ENCODE results near the gene METTL14. TPM values are rescaled to one million over a fixed set of nuclear protein-coding genes. Genes with fewer than 3 reads are reported as not detected.

Gene METTL14
- total RNA-seq, 1 donor from 2014 or later = 32.9 TPM

DNA sequence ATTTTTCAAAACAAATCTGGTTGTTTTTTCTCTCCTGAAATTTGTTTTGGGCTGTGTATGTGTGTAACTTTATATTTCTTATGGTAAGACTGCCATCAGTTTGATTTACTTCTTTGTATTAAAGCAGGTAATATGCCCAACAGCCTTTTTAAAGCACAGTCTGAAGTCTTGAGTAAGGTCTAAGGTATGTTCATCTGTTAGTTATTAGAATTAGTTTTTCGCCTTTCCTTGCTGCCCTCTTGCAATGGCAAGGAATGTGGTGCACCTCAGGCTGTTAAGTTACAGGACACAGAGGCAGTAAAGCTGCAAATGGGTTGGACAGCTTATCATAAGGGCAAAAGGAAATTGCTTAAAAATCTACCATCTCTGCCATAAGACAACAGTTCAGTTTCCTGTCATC, 71.8 kb downstream of the METTL14 start:
- DNase-seq (ENCODE audit: low read depth) = no peak
- FAIRE-seq = no peak
- Histone ChIP-seq H3K4me3 (ENCODE audit: low read depth, low read length) (no peak overlapping the region), H3K36me3 (ENCODE audit: control insufficient read depth, insufficient read depth, low read length) (no peaks in the 10 kb centered on the region), H3K27me3 (ENCODE audit: control insufficient read depth, insufficient read depth, low read length) (no peaks in the 10 kb centered on the region)
- TF ChIP-seq CTCF (IDR thresholded peaks at IDR 0.05; ENCODE audit: insufficient read depth, low read length, severe bottlenecking) = no peak

DNA sequence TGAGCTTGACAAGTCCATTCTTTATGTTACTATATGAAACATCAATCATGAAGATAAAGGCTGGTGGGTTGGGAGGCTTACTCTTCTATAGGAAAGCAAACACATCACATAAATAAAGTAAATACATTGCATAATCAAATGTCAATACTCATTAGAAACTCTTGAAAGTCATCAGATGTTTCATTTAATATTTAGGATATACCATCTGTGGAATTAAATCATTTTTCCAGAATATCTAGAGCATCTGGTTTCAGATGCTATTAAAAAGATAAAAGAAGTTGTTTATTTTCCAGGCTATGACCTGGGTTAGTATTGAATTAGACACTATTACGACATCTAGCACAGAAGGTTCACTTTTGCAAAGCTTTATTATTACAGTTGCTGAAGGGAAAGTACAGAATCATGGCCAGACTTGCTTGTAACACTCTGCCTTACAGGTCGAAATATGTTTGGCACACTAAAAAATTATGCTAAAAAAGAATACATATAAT, 72.6 kb downstream of the METTL14 start:
- no peaks in the 10 kb centered on the region for H3K36me3 ChIP-seq (ENCODE audit: control insufficient read depth, insufficient read depth, low read length)
- DNase-seq (ENCODE audit: low read depth) (peak; percentile 74), FAIRE-seq (no peak)
- no peaks in the 10 kb centered on the region for H3K27me3 ChIP-seq (ENCODE audit: control insufficient read depth, insufficient read depth, low read length)
- no peak for TF ChIP-seq CTCF (IDR thresholded peaks at IDR 0.05; ENCODE audit: insufficient read depth, low read length, severe bottlenecking)
- no peak overlapping the region for H3K4me3 ChIP-seq (ENCODE audit: low read depth, low read length)

DNA sequence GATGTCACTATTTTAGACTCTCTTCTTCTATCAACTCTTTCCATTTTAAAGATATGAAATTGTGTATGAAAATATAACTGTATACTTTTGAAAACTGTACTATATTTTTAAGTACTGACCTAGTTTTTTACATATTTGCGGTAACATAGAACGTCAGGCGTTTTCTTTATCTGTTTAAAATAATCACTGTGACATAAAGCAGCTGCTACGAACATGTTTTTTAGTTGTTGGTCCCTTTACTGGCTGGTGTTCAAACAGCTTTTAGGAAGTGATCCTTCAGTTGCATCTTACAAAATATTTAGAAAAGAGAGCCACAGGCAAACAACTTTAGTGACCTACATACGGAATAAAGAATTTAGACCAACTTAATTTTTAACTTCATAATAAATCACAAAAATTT, 73.1 kb downstream of the METTL14 start:
- TF ChIP-seq CTCF (IDR thresholded peaks at IDR 0.05; ENCODE audit: insufficient read depth, low read length, severe bottlenecking) = no peak
- no peaks in the 10 kb centered on the region for H3K27me3 ChIP-seq (ENCODE audit: control insufficient read depth, insufficient read depth, low read length)
- no peaks in the 10 kb centered on the region for H3K36me3 ChIP-seq (ENCODE audit: control insufficient read depth, insufficient read depth, low read length)
- FAIRE-seq (no peak), DNase-seq (ENCODE audit: low read depth) (no peak)
- H3K4me3 ChIP-seq (ENCODE audit: low read depth, low read length) = no peak overlapping the region

DNA sequence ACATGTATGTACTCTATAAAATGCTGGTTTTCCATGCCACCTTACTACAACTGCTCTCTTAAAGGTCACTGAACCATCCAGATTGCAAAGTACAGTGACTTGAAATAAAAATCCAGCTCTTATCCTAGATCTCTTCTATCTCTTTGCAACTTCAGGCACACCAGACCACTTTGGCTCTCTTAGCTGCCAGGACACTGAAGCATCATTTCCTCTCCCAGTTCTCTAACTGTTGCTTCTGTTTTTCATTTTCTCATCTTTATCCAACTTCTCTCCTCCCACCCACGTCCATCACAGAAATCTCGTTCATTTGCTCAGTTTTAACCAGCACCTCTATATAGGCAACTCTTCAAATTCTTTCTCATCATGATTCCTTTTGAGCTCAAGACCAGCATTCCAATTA, 74.3 kb downstream of the METTL14 start:
- FAIRE-seq = no peak

GRCh38 chr4:118760092-118760491, 74.9 kb downstream of the METTL14 start:
- no peak for TF ChIP-seq CTCF (IDR thresholded peaks at IDR 0.05; ENCODE audit: insufficient read depth, low read length, severe bottlenecking)
- no peak overlapping the region for H3K4me3 ChIP-seq (ENCODE audit: low read depth, low read length)
- no peaks in the 10 kb centered on the region for H3K27me3 ChIP-seq (ENCODE audit: control insufficient read depth, insufficient read depth, low read length)
- no peak for DNase-seq (ENCODE audit: low read depth)
- FAIRE-seq = no peak
- peaks cover 2% of the 10 kb centered on the region for H3K36me3 ChIP-seq (ENCODE audit: control insufficient read depth, insufficient read depth, low read length)

More for the DNA sequence above, 74.3 kb downstream of the METTL14 start:
- Histone ChIP-seq H3K36me3 (ENCODE audit: control insufficient read depth, insufficient read depth, low read length) (peaks cover 2% of the 10 kb centered on the region), H3K4me3 (ENCODE audit: low read depth, low read length) (no peak overlapping the region), H3K27me3 (ENCODE audit: control insufficient read depth, insufficient read depth, low read length) (no peaks in the 10 kb centered on the region)
- DNase-seq (ENCODE audit: low read depth) = no peak
- TF ChIP-seq CTCF (IDR thresholded peaks at IDR 0.05; ENCODE audit: insufficient read depth, low read length, severe bottlenecking) = no peak

- DNase-seq (ENCODE audit: low read depth) = no peak
- Histone ChIP-seq H3K36me3 (ENCODE audit: control insufficient read depth, insufficient read depth, low read length) (peaks cover 2% of the 10 kb centered on the region), H3K4me3 (ENCODE audit: low read depth, low read length) (no peak overlapping the region), H3K27me3 (ENCODE audit: control insufficient read depth, insufficient read depth, low read length) (no peaks in the 10 kb centered on the region)
- FAIRE-seq = no peak
- no peak for TF ChIP-seq CTCF (IDR thresholded peaks at IDR 0.05; ENCODE audit: insufficient read depth, low read length, severe bottlenecking)
Measured at GRCh38 chr4:118760493-118760892, 75.3 kb downstream of the METTL14 start.

Data from bronchial epithelial cell (primary cell).